Right renal pelvis (tissue), 4 donors: ENCODE measurements around the gene ZBTB12. TPM values are rescaled to one million over a fixed set of nuclear protein-coding genes. Genes with fewer than 3 reads are reported as not detected.
"Not testable (repeated sequence)": the region's sequence is repeated elsewhere in the genome, so short reads cannot be mapped to it uniquely, and the experiment has no call there.

ENCODE experiments used
- DNase-seq, 4 donors: peaks; one replicate each; pipeline ENCODE4 v3.0.0-alpha.2; 2013; ENCODE audit warnings: low read depth in 4 of 4, low spot score in 3 of 4, missing footprints in 1 of 4
- polyA plus RNA-seq, 4 donors: library from polyadenylated mRNA; unstranded; fragments of 120-200 nt; gene quantifications; one replicate each; pipeline ENCODE4 v1.2.1, GENCODE V29; 2013; ENCODE audit not compliant: insufficient read length in 4 of 4

Gene ZBTB12
- polyA plus RNA-seq, 4 donors = 21.6 to 27.7 (median 23.0) TPM

DNA sequence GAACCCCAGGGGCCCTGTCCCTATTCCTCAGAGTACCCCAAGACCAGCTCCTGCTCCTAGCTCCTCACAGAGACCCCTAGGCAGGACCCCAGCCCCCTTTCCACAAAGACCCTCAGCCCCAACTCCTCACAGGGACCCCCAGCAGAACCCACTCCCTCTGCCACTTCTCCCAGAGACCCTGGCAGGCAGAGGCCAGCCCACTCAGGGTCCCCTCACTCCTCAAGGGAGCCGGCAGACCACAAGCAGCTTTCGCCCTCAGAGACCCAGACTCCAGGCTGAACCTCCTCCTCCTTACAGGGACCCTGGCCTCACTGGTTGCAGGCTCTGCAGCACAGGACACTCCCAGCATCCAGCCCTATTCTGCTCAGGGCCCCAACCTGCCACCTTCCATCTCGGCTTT, 23.7 kb downstream of the ZBTB12 start:
- no peak for DNase-seq

DNA sequence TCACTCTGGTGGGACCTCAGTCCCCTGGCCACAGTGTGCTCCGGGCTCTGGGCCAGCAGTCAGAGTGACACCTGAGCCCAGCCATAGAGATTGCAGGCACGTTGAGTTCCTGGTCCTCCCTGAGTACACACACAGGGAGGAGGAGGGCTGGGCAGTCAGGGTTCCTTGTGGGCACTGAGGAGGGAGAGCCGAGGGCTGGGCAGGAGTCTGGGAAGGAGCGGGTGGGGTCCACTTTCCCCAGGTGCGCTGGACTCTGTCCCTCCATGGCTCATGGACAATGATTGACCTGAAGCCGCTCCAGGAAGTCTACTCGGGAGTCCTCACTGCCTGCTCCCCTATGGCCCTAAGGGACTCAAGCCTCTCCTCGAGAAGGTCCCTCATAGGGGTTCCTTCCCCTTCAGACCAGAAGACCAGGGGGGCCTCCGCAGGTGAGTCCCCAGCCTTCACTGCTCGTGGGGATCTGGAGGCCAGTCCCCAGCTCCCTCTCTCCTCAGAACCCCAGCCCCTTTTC, 24.2 kb downstream of the ZBTB12 start:
- no peak for DNase-seq

DNA sequence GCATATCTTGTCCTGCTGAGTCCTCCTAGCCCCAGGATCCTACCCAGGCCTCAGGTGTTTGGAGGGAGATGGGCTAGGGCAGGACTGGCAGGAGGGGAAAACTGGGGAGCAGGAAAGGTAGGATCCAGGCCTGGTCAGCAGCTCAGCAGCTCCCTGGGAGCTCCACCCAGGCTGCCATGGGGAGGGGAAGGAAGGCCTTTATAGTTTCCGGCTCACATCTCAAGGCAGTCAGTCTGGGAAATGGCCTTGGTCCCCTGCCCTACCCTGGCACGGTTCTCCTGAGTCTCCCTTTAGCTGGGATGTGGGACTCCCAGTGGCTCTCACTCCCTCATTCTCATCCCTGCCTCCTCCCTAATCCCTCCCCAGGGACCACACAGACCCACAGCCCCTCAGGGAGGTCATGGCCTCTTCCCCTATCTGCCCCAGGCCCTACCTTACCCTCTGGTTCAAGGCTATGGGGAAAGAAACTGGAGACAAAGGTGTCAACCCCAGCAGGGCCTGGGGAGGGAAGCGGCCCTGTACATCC, 24.7 kb downstream of the ZBTB12 start:
- no peak for DNase-seq

DNA sequence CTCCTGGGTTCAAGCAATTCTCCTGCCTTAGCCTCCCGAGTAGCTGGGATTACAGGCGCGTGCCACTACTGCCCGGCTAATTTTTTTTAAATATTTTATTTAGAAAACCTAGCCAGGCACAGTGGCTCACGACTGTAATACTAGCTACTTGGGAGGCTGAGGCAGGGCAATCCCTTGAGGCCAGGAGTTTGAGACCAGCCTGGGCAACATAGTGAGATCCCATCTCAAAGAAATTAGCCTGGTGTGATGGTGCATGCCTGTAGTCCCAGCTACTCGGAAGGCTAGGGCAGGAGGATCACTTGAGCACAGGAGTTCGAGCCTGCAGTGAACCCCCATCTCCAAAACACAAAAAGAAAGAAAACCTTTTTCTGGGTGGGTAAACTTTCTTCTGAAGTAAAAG, 25.5 kb downstream of the ZBTB12 start:
- DNase-seq = no peak

DNA sequence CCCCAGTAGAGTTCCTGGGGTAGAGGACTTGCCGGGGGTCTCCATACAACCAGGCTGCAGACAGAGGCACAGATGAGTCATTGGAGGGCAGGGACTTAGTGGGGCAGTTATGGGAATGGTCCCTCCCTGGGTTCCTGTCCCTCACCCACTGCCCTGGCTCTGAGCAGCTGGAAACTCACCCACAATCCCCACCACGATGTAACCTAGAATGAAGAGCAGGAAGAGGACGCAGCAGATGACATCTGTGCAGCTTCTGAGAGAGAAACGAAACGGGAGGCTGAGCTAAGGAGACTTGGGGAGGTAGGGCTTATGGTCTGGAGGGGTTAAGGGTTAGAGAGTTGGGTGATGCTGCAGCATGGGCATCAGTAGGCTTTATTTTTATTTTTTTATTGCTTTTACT, 26.0 kb downstream of the ZBTB12 start:
- DNase-seq = no peak

DNA sequence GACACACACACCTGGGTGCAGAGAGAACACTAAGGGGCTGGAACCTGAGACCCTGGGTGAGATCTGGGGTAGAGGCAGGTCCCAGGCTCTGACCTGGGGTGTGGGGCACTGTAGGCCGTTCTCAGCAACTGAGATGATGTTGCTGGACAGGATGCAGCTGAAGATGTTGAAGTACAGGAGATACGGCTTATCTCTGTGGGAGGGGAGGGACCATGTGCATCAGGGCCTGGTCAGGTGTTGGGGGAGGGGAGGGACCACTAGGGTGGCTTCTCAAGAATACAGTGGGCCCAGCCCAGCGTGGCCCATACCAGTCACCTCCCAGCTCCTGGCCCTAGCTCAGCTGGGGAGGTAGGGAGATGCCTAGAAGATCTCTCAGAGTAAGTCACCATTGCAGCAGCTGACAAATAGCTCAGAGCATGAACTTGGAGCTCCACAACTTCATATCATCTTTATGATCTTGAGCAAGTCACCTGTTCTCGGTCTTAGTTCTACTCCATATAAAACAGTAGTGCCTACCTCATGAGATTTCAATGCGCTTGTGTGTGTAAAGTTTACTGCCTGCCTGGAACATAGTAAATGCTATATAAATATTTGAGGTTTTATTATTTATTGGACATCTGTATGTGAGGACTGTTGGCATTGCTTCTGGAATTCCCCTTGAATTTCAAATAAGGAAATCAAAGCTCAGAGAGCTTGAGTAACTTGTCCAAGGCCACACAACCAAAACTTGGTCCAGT, 26.9 kb downstream of the ZBTB12 start:
- DNase-seq = no peak

DNA sequence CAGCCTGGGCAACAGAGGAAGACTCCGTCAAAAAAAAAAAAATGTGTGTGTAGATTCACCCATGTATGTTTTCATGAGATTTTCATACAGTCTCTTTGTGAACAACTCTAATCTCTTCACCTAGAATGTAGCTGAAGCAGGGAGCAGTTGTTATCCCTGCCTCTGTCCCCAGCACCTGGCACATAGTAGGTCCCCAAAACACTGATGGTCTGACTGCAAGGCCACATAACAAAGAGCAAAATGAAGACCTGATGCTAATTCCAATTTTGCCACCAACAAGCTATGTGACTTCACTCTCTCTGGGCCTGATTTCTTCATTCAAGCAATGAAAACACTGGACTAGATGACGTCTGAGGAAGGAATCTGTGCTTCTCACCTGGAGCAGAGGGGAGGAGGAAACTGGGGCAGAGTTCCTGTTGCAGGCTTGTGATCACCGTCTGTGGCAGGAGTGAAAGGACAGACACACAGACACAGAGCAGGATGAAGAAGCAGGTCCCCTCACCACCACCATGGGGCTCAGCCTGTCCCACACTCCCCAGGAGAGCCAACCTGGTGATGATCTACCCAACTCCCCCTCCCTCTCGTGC, 27.7 kb downstream of the ZBTB12 start:
- no peak for DNase-seq

DNA sequence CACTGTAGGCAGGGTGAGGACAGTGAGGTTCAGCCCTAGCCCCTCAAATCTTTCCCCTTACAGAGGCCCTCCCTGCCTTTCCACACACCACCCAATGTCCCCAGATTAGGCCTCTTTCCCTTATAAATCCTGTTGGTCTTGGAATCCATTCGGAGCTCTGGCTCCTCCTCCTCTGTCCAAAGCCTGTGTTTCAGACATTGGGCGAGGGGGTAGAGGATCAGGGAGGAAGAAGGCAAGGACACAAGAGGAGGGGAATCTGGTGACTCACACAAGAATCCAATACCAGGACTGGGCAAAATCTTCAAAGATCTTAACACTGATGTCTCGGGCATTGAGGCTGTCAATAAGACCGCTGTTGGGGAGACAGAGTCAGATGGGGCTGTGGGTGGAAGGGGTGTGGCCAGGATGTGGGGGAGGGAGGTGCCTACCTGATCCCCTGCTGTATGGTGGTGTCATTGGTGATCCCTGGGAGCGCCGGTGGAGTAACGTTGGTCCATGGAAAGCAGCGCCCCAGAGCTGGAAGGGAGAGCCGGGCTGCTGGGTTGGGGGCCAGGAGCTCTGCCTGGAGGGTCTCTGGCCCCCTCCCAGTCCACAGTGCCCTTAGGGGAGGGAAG, 30.7 kb downstream of the ZBTB12 start:
- no peak for DNase-seq

DNA sequence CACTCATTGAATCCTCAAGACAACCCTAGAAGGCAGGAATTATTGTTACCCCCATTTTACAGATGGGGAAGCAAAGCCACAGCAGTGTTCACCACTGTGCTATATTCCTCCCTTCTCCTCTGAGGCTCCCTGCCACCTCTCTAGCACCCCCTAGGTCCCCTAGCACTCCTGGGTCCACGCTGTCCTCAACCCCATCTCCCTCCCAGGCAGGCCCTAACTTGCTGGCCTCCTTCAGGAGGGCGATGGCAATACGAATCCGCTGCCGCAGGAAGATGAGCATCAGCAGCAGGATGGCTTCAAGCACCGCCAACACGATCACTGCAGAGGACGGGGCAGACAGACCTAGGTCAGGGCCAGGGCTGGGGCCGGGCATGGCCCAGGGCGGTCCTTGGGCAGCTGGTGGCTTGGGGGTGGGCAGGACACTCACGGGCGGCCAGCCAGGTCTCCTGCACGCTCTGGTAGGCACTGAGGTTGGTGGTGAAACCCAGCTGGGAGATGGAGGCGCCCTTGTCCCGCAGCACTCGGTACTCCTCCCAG, 31.4 kb downstream of the ZBTB12 start:
- no peak for DNase-seq

DNA sequence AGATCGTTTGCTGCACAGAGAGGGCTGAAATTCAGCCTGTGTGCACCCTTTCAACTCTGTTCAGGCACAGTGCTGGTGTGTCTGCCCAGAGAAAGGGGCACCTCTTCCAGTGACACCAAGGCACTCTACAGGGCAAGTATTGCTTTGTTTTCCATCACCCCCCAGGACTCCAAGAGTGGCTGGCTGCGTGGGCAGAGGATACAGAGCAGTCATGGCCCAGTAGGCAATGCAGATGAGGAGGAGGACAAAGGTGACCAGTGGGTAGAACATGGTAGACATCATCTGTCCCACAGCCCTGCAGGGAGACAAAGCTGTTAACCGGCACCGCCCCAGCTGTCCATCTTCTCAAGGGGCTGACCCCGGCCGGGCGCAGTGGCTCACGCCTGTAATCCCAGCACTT, 32.5 kb downstream of the ZBTB12 start:
- no peak for DNase-seq

DNA sequence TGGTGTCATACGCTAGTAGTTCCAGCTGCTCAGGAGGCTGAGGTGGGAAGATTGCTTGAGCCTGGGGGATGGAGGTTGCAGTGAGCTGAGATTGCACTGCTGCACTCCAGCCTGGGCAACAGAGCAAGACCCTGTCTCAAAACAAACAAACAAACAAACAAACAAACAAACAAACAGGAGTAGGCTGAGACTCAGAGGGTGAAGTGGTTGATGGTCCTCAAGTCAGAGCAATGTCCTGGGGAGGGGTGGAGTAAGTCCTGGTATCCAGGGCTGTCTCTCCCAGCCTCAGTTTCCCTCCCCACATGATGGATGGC, 33.3 kb downstream of the ZBTB12 start:
- DNase-seq = not testable (repeated sequence)

DNA sequence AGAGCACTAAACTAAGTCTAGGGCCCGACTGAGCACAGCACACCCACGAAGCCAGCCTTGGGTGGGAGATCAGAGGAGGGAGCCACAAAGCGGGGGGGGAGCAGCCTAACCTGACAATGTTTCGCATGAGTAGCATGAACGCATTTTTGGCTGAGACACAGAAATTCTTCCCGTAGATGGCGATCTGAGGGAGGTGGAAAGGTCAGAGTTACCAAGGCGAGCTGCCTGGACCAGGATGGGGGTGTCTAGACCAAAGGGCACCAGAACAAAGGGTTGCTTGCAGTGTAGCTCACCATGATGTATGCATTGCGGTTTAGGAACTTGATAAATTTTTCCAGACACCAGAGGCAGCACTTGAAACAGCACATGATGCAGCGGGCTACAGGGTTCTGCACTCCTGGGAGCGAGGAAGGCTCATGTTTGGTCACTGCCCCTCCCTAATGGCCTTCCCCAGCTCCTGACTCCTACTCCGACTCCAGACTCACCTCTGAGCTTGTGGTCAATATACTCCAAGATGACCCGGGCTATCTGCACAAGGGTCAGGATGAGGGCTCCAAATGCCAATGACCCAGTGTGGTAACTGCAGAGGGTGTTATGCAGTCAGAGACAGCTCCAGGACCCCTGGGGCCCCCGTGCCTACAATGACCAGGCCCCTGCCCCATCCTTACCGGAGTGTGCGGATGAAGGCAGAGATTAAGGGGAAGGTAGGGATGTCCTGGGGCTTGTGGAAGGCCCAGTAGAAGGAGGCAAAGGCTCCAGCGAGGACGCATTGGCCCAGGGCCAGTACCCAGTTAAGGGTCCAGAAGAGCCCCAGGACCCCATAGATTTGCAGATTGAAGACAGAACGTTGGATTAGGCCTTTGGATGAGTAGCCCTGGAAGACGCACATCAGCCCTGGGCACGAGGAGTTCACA, 36.4 kb downstream of the ZBTB12 start:
- no peak for DNase-seq

DNA sequence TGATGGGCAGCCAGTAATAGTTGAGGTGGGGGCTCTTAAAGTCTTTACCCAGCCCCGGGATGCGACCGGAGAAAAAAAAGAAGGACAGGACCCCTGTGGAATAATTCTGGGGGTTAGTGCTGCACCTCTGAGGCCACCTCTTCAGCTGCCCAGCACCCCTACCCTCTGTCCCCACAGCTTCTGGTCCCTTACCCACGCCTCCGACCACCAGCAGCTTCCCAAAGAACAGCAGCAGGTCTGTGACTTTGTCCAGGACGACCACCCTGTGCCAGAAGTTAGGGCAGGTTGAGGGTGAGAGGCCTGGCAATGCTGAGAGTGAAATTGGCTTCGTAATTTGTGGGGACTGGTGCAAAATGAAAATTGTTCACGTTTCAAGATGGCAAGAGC, 37.1 kb downstream of the ZBTB12 start:
- DNase-seq = no peak

DNA sequence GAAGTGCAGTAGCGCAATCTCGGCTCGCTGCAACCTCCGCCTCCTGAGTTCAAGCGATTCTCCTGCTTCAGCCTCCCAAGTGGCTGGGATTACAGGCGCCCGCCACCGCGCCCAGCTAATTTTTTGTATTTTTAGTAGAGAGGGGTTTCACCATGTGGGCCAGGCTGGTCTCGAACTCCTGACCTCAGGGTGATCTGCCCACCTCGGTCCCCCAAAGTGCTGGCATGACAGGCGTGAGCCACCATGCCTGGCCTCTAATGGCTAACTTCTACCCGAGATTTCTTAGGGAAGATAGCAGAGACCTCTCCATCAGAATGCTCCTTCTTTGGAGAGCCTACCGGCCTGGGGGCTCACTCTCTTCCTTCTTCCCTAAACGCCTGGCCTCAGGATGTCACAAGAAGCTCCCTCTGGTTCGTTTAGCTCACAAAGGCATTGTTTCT, 37.7 kb downstream of the ZBTB12 start:
- DNase-seq = not testable (repeated sequence)

DNA sequence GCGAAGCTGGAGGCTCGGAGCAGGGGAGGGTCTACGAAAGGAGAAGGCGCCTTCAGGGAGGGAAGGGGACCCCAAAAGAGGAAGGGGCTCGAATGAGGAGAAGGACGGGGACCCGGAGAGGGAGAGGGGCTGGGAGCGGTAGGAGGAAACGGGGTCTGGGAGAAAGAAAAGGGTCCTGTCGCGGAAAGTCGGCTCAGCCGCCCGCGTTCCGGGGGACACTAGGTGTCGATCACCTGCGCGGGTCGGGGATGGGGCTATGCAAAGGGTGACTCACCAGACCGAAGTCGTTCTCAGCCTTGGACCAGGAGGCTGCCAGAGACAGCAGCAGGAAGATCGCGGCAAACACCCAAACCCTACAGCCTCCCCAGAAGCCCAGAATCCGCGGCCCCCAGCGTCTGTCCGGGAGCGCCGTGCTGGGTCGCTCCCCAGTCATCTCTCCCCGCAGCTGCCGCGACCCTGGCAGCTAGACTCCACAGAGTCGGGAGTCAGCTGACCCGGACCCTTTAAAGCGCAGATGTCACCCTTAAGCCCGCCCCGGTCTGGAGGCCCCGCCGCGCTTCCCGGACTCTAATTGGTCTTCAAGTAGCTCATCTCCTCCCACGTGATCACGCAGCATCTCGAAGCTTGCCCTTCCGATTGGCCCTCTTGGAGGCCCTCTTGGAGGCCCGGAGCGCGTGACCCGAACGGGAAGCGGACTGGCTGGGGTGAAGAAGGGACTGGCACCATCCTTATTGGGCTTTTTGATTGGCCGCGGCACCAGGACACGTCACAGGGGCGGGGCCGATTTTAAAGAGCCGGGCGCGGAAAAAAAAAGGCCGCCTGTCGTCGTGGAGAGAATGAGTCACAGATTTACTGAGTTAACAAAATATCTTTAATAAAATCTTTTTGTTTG, 39.3 kb downstream of the ZBTB12 start, which contains the start of gene NEU1:
Gene NEU1, minus strand, starts transcription at position 478 of the 892 bp plus-strand sequence. Its CDS starts 45 bp downstream, at position 433.
- peak; percentile 94 to 100 (median 99) for DNase-seq

DNA sequence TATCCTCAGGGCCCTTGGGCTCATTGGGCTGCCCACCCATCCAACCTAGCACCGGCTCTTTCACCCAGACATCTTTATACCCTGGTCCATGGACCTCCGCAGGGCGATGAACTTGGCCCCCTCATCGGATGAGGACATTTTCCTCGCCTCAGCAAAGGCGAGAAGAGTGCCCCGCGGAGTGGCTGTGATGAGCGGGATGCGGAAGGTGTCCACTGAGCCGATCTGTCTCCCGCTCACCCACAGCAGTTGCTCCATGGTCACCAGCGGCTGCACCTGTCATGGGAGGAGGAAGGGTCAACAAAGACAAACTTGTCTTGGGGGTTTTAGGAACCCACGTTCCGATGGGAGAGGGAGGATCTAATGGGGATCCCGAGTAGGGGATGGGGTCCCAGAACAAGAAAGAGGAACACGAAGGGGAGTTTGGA, 40.0 kb downstream of the ZBTB12 start:
- DNase-seq = no peak

DNA sequence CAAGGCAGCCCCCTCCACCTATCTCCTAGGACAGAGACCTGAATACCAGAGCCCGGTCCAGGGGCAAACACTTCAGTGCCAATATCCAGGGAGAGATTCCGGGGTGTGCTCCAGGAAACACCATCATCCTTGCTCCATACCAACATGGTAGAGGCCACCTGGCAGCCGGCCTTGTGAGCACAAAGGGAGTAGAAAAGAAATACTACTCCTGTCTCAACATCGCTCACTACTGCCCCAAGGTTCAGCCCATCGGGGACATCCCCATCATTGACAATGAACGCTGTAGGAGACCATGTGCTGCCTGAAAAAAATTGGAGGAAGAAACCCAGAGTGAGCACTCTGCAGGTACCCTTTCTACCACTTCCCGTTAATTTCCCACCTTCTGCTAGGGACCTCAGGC, 40.7 kb downstream of the ZBTB12 start:
- DNase-seq = no peak

DNA sequence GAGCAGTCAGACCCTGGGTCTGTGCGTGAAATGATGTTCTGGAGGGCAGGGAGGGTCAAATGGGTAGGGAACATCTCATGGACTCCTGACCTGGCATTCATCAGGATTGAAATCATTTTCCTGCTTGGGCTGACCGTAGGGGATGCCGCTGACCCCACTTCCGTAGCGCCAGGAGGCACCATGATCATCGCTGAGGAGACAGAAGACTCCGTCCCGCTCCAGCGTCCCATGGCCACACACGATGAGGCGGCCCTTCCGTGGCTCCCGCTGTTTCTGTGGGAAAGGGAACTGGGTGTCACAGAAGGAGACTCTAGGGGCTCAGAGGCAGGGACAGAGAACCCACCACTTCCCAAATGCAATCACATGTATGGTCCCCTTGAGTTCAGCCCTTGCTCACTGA, 41.5 kb downstream of the ZBTB12 start:
- no peak for DNase-seq

DNA sequence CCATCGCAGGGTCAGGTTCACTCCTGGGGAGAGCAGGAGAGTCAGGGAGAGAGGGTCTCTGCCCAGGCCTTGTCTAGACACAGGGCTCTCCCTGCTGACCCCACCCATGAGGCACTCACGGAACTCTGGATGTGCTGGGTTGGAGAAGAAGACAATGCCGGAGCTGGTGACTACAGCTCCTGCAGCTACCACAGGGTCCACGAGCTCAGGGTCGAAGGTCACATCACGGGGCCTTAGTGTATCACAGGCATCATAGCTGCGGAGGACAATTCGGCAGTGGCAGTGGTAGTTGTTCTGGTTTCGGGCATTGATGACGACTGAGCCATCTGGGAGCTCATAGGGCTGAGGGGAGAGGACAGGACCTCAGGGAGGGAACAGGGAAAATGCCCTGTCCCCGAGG, 42.0 kb downstream of the ZBTB12 start:
- no peak for DNase-seq
